NCI-H82 treated with DMSO at 0.1 percent for 48 hours (cell line): Measurements from ENCODE around the gene MRPL51.
A peak's percentile ranks its signal among the peaks of the same experiment; 100 is the strongest.

ENCODE experiments used
- DNase-seq: peaks from one replicate; lab custom pipeline; 2025; ENCODE audit not compliant: unreplicated experiment; lab: John Stamatoyannopoulos, UW

MRPL51 gene

DNA sequence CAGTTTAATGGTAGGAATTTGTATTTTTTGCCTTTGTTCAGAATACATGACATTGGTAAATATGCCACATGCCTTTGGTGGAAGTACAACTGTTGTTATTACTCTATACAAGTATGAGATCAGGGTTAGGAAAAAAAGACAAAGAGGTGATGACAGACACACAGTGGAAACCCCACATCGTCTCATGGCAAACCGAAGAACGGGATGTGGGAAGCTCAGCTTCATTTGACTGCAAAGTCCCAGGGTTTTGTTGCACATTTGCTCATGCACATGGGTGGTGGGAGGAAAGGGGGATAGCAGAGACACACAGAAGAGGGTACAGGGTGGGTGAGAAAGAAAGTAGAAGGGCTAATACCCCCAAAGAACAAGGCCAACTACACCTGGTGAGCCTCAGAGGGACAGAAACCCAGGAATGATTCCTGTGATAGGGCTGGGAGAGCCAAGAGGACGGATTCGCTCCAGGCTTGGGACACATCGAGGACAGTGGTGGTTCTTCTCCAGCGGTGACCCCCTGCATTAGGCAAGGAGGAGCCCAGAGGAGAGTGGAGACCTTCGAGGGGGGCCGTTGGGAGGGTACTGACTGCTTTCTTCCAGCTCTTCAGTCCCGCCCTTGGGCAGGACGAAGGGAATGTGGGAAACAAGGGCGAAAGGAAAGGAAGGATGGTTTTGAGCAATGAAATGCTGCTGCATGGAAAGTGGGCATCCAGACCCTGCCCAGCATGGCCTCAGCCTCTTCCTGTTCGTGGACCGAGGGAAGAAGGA lies 30.6 kb downstream of the MRPL51 start:
- no peak for DNase-seq

DNA sequence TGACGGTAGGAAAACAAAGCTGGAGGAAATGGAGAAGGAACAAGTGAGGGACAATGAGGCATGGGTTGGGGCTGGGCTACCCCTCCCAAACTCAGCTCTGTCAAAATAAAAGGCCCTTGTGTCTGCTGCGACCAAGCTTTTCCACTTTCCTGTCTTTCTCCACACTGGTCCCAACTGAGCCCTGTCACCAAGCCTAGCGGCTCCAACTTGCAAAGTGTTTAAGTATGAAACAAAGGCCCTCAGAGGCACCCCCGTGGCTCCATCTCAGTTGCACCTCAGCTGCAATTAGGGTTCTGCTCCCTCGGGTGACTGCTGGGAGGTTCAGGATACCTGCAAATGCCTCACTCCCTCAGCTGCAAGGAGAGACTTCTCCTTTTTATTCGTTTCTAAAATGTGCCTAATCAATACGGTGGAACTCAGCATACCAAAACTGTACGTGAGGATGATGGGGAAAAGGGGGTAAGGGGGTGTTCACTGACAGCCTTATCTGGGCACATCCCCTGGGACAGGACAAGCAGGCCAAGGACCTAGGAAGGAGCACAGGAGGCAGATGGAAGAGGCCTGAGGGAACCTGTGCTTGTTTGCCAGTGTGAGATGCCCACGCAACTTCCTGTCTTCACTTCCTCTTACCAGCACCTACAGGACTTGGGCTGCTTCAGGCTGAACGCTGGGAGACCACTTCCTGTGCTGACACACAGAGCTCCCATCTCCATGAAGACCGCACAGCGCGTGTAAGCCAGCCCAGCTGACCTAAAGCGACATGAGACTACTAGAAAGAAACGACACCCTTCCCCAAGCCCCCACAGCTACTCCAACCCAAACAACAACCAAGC lies 31.4 kb downstream of the MRPL51 start:
- DNase-seq, result no peak

DNA sequence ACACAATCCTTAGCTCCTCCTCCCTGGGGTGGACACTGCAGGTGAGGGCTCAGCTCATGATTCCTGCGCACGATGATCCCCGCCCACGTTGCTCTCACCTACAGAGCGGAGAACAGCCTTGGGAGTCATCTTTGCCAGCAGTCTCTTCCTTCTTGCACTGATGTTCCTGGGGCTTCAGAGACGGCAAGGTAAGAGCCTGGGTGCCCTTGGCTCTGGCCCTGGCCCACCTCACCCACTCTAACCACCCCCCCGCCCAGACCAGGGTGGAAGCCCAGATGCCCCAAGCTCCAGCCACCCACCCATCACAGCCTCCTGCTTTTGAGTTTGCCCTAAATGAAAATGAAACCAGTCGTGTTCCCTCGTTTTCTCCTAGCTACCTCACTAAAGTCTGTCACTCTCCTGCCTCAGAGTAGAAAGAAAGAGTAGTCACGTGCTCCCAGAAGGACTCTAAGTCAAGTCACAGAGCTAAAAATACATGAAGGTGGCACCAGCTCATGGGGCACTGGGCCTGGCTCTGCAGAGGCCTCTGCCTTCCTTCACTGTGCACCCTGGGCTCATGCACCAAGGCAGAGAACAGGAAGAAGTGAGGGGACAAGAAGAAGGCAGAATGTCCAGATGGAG lies 32.2 kb downstream of the MRPL51 start:
- no peak for DNase-seq

DNA sequence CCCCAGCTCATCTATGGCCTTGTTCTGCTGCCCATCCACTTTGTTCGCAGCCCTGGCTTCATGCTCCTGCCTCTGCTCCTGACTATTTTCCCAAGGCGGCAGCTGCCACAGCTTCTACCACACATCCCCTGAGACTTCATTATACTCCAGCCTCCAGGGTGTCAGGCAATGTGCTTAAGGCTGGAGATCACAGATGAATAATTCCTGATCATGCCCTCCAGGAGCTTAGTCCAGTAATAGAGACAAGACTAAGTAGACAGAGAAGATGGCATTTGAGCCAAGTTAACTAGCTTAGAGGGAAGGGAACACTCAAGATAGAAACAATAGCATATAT lies 34.1 kb downstream of the MRPL51 start:
- DNase-seq, result peak; percentile 34

DNA sequence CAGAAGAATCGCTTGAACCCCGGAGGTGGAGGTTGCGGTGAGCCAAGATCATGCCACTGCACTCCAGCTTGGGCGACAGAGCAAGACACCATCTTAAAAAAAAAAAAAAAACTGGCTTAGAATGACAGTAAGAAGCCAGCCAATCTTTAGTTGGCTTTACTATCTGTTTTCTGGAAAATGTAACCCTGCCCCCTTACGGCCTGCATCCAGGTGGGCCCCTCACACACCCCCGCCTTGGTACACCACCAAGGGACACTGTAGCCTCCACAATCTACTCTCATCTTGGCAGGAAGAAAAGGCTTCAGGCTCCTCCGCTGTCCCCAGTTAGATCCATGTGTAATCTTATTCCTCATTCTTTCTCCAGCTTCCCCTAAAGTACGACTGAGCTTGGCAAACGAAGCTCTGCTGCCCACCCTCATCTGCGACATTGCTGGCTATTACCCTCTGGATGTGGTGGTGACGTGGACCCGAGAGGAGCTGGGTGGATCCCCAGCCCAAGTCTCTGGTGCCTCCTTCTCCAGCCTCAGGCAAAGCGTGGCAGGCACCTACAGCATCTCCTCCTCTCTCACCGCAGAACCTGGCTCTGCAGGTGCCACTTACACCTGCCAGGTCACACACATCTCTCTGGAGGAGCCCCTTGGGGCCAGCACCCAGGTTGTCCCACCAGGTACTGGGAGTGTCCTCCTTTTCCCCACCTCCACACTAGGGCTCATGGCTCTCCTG lies 34.6 kb downstream of the MRPL51 start:
- DNase-seq, result no peak

DNA sequence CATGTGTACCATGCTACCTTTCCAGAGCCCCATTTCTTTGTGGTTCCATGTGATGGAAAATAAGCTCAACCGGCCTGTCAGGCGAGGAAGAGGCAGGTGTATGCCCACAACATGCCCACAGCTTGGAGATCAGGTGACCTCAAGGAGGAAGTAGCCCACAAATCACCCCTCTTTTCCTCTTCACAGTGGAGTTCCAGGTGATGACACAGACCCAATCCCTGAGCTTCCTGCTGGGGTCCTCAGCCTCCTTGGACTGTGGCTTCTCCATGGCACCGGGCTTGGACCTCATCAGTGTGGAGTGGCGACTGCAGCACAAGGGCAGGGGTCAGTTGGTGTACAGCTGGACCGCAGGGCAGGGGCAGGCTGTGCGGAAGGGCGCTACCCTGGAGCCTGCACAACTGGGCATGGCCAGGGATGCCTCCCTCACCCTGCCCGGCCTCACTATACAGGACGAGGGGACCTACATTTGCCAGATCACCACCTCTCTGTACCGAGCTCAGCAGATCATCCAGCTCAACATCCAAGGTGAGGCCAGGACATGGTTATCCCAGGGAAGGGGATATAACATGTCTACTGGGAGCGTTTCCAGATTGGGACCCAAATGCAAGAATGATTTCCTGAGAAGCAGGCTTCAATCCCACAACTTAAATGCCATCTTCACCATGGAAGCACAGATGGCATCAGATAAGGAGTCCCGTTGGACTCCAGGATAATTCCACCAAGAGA lies 35.7 kb downstream of the MRPL51 start:
- DNase-seq, result no peak

DNA sequence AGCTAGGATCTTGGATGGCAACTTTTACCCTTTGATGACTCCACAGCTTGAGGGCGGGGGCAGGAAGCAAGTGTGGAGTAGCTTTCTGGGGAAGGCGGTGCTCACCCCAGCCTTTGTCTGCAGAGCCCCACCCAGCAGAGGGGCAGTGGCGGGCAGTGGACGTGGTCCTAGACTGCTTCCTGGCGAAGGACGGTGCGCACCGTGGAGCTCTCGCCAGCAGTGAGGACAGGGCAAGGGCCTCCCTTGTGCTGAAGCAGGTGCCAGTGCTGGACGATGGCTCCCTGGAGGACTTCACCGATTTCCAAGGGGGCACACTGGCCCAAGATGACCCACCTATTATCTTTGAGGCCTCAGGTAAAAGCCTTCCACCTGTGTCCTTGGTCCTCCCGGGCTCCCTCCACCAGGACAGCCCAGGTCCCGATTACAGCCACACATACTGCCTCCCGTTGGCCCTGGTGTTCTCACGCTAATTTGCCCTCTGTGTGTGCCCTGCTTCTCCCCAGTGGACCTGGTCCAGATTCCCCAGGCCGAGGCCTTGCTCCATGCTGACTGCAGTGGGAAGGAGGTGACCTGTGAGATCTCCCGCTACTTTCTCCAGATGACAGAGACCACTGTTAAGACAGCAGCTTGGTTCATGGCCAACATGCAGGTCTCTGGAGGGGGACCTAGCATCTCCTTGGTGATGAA lies 40.0 kb downstream of the MRPL51 start:
- DNase-seq, result no peak

DNA sequence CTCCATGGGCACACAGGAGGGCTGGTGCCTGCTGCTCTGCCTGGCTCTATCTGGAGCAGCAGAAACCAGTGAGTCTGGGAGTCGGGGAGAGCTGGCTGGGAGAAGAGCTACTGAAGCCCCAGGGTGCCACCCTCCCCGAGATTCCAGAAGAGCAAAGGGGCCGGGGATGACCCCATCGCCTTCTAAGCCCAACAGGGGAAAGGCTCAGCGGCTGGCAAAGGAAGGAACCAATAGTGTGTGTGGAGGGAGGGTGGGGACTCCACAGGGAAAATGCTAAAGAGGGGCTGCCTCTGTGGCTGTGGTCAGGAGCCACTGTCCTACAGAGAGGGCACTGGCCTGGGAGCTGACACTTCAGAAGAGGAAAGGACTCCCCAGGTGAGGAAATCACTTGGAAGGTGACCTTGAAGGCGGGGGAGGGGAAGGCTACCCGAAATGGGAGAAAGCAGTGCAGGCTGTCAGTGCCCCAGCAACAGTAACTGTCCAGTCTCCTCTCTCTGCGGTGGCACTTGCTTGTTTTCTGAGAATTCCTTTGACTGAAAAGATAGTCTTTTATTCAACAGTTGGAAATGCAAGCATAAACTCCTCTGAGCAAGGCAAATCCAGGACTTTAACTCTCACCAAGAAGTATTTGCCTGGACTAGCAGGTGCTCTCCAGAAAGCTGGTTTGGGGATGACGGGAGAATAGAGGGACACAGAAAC lies 40.7 kb downstream of the MRPL51 start:
- DNase-seq, result no peak

DNA sequence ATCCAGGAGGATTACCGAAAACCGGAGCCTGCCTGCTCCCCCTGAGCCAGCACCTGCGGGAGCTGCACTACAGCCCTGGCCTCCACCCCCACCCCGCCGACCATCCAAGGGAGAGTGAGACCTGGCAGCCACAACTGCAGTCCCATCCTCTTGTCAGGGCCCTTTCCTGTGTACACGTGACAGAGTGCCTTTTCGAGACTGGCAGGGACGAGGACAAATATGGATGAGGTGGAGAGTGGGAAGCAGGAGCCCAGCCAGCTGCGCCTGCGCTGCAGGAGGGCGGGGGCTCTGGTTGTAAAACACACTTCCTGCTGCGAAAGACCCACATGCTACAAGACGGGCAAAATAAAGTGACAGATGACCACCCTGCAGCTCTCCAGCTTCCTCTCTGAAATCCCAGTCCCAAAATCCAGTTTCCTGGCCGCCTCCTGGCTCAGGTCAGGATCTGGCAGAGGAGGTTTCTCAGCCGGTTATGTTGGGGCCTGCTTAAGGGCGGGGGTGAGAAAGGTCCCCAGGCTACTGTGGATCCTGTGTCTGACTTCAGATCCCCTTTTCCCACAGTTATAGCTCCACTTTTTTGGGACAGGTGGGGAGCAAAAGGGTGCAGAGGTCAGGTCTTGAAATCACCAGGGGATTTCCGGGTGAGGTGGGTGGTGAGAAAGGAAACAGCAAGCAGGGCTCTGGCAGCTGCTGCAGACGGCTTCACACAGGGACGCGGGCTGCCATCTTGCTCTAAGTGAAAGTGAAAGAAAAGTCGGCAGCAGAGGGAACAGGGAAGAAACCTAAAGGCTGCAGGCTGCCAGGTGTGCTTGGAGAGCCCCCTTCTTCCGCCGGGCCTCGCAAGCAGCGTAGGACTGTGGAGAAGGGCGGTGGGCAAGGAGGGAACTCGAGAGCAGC lies 41.5 kb downstream of the MRPL51 start, which contains the start of gene TAPBPL:
TSS of gene TAPBPL (plus strand) at position 695 of the 897 bp plus-strand sequence. CDS start 207 bp downstream, outside the sequence.
- peak; percentile 85 for DNase-seq

DNA sequence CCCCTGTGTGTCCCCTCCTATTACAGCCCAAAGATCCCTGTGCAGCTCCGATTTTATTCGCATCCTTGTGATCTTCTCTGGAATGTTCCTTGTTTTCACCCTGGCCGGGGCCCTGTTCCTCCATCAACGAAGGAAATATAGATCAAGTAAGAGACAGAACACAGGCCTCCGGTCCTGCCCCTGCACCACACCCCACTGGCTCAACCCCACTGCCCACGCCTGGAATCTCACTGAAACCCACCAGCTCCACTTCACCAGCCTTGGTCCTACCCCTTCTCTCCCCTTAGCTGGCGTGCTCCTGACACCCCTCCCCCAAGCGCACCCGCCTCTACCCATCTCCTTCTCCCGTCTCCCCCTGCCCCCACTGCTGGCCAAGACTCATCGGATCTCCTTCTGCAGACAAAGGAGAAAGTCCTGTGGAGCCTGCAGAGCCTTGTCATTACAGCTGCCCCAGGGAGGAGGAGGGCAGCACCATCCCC lies 42.2 kb downstream of the MRPL51 start:
- DNase-seq, result no peak

DNA sequence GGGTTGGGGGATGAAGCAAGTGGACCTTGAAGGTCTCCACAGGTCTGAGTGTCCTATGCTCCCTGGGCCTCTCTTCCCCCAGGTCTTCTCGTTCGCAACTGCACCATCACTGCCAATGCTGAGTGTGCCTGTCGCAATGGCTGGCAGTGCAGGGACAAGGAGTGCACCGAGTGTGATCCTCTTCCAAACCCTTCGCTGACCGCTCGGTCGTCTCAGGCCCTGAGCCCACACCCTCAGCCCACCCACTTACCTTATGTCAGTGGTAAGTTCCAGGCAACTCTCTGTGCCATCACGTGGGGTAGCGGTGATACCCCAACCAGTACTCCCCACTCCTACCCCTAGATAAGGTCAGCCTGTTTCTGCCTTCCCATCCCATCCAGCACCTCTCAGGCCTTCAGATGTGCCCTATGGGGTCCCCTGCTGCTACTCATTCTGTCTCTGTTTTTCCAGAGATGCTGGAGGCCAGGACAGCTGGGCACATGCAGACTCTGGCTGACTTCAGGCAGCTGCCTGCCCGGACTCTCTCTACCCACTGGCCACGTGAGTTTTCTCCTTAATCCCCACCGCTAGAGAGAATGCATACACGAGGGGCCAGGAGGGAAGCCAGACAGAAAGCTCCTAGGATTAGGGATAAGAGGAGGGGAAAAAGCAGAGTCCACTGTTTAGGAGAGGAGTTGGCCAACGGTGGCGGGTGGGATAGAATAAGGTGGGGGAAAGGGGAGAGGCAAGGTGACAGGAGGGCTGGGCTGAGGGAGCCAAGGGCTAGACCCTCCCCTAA lies 42.8 kb downstream of the MRPL51 start:
- DNase-seq, result peak; percentile 87

DNA sequence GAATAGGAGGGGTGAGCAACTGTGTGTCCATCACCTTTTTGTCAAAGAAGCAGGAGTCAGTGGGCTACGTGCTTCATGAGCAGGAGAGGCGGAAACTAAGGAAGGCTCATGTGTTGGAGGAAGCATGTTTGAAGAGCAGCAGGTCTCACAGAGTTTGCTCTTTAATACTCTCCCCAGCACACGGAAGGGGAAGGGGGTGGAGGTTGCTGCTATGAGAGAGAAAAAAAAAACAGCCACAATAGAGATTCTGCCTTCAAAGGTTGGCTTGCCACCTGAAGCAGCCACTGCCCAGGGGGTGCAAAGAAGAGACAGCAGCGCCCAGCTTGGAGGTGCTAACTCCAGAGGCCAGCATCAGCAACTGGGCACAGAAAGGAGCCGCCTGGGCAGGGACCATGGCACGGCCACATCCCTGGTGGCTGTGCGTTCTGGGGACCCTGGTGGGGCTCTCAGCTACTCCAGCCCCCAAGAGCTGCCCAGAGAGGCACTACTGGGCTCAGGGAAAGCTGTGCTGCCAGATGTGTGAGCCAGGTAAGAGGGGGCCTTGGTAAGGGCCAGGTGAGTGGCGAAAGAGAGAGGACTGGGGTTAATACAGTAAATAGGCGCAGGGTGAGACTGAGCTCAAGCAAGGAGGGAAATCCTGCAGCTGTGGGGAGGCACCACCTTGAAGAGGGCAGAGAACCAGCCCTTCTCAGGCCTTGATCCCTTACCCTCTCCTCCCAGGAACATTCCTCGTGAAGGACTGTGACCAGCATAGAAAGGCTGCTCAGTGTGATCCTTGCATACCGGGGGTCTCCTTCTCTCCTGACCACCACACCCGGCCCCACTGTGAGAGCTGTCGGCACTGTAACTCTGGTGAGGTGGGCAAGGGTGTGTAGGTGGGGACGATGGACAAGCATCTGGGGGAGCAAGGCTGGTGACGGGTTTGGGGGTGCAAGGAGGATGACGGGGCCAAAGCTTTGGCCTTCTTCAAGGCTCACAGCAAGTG lies 48.1 kb downstream of the MRPL51 start, which contains the start of gene CD27:
TSS of gene CD27 (plus strand) at position 252 of the 985 bp plus-strand sequence. CDS start at position 393, 141 bp downstream.
- no peak for DNase-seq

DNA sequence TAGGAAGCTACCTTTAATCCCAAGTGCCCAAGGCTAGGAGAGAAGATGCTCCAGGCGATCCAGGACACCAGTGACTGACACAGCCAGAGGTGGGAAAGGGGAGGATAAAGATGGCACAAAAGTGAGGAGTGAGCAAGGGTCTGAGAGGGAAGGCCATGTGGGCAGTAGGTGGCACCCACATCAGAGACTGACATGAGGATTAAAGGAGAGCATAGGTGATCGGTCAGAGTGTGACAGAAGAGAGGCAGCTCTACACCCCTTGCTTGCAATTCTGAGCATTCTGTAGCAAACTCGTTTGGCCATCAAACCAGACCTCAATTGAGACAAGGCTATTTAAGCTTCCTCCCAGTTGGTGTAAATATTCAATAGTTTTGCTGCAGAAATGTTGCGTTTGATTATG lies 49.0 kb downstream of the MRPL51 start:
- no peak for DNase-seq

DNA sequence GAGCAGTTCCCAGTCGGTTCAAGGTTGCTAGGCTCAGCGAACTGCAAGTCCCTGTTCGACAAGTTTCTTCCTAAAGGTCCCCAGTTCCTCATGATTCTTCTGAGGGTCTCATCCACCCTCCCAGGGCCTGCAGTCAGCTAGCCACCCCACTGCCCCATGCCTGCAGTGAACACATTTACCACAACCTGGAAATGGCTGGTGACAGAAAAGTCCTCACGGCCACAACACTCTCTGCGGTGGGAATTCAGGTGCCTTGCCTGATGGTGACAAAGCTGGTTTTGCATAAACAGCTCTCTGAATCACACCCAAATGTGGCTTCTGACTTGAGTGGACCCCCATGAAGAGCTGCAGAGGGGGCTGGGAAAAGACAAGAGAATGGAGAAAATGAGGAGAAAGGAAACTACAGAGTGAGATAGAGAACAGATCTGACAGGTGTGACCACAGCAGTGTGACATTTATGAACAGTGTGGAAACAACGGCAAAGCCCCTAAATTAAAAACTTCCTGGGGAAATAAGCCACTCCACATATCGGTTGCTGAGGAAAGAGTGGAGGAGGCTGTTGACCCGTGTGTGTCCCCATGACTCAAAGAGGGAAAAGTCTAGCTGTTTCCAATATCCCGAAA lies 49.6 kb downstream of the MRPL51 start:
- no peak for DNase-seq

DNA sequence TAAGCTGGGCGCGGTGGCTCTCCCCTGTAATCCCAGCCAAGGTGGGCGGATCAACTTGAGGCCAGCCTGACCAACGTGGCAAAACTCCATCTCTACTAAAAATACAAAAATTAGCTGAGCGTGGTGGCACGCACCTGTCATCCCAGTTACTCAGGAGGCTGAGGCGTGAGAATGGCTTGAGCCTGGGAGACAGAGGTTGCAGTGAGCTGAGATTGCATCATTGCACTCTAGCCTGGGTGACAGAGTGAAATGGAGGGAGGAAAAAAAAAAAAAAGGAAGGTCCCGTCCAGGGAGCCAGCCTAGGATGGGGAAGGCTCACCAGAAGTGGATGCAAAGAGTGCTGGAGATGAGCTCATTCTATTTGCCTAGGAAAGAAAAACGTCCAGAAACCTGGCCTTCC lies 50.2 kb downstream of the MRPL51 start:
- DNase-seq, result no peak
